ENCODE measurements around the gene TFB1M.

GRCh38 chr6:155273431-155273830, 40.9 kb downstream of the TFB1M start:
- TF ChIP-seq CTCF (IDR thresholded peaks at IDR 0.05; ENCODE audit: low read depth, low read length), result no peak
- no peak for TF ChIP-seq MAX (IDR thresholded peaks at IDR 0.05; ENCODE audit: low read depth, low read length)
- no peak for TF ChIP-seq POLR2A (IDR thresholded peaks at IDR 0.05; ENCODE audit: extremely low read depth, insufficient read length)
